Neural progenitor cell (in vitro differentiated cells): Measurements from ENCODE around the gene CHCHD6.

Experiments used
- CTCF ChIP-seq: fragments of 200-600 bp; sonication (generic); IDR thresholded peaks from 2 replicates; pipeline ENCODE4 v1.5.1; 2017; ENCODE audit warnings: antibody characterized with exemption, mild to moderate bottlenecking
- EZH2 ChIP-seq: fragments of 200-600 bp; sonication (generic); IDR thresholded peaks from 2 replicates; pipeline ENCODE4 v1.6.1; 2017; ENCODE audit warnings: antibody characterized with exemption, mild to moderate bottlenecking, moderate library complexity
- EZH2phosphoT487 ChIP-seq: fragments of 200-600 bp; sonication (generic); IDR thresholded peaks from 2 replicates; pipeline ENCODE4 v1.6.1; 2017; ENCODE audit warnings: antibody characterized with exemption

GRCh38 chr3:126955004-126955790 is 251.2 kb downstream of the CHCHD6 start:
- TF ChIP-seq CTCF (no peak), EZH2 (no peak), EZH2phosphoT487 (no peak)
